BE2C (cell line): ENCODE results near the gene YJEFN3.

Experiments
- DNase-seq: peaks from one replicate; pipeline ENCODE4 v3.0.0-alpha.2; 2020
- H3K27me3 ChIP-seq: fragments of 250-450 bp; sonication (Bioruptor Pico); 2 replicates; pipeline ENCODE4 v1.5.1; 2020; ENCODE audit warnings: mild to moderate bottlenecking
- H3K36me3 ChIP-seq: fragments of 250-450 bp; sonication (Bioruptor Pico); 2 replicates; pipeline ENCODE4 v1.5.1; 2020; ENCODE audit warnings: mild to moderate bottlenecking
- H3K4me1 ChIP-seq: fragments of 250-450 bp; sonication (Bioruptor Pico); 2 replicates; pipeline ENCODE4 v1.5.1; 2020
- H3K4me3 ChIP-seq: 2 replicates; pipeline ENCODE4 v1.5.1; 2011; ENCODE audit warnings: low read depth, low read length
- H3K9me3 ChIP-seq: fragments of 250-450 bp; sonication (Bioruptor Pico); 2 replicates; pipeline ENCODE4 v1.5.1; 2020
- TF ChIP-seq, protein P1 (sequence below): IDR thresholded peaks from 2 replicates; pipeline ENCODE4 v1.5.1; 2012; ENCODE audit warnings: mild to moderate bottlenecking, low read depth, low read length

YJEFN3 gene

GRCh38 chr19:19579533-19580361, 51.0 kb downstream of the YJEFN3 start:
- Histone ChIP-seq H3K36me3 (no peaks in the 10 kb centered on the region), H3K4me3 (no peak overlapping the region), H3K27me3 (no peaks in the 10 kb centered on the region), H3K9me3 (no peaks in the 10 kb centered on the region), H3K4me1 (no peaks in the 10 kb centered on the region)
- TF ChIP-seq, protein P1, sequence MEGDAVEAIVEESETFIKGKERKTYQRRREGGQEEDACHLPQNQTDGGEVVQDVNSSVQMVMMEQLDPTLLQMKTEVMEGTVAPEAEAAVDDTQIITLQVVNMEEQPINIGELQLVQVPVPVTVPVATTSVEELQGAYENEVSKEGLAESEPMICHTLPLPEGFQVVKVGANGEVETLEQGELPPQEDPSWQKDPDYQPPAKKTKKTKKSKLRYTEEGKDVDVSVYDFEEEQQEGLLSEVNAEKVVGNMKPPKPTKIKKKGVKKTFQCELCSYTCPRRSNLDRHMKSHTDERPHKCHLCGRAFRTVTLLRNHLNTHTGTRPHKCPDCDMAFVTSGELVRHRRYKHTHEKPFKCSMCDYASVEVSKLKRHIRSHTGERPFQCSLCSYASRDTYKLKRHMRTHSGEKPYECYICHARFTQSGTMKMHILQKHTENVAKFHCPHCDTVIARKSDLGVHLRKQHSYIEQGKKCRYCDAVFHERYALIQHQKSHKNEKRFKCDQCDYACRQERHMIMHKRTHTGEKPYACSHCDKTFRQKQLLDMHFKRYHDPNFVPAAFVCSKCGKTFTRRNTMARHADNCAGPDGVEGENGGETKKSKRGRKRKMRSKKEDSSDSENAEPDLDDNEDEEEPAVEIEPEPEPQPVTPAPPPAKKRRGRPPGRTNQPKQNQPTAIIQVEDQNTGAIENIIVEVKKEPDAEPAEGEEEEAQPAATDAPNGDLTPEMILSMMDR: no peak
- DNase-seq: no peak

GRCh38 chr19:19580418-19580817, 51.7 kb downstream of the YJEFN3 start:
- TF ChIP-seq, protein P1: no peak
- no peak overlapping the region for H3K4me3 ChIP-seq

DNA sequence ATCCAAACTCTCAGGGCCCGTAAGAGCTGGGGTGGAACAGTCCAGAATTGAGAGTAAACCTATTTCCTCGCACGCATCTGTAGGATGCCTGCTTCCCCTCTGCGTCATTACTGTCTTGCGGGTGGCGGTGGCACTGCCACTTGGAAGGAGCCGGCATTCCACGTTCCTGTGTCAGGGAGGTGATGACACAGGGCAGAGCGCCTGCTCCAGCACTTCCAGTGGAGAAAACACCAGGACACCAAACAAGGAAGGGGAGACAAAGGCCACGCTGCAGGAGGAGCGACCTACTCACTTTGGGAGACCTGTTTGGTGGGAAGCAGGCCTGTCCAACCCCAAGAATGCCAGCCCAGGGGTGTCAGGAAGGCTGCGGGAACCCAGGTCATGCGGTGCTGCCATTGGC, 52.7 kb downstream of the YJEFN3 start:
- TF ChIP-seq, protein P1: no peak
- no peak overlapping the region for H3K4me3 ChIP-seq
- H3K9me3 ChIP-seq: no peaks in the 10 kb centered on the region
- no peak for DNase-seq
- H3K36me3 ChIP-seq: no peaks in the 10 kb centered on the region
- no peaks in the 10 kb centered on the region for H3K27me3 ChIP-seq
- H3K4me1 ChIP-seq: no peaks in the 10 kb centered on the region

More at GRCh38 chr19:19580418-19580817, 51.7 kb downstream of the YJEFN3 start:
- Histone ChIP-seq H3K9me3 (no peaks in the 10 kb centered on the region), H3K36me3 (no peaks in the 10 kb centered on the region), H3K27me3 (no peaks in the 10 kb centered on the region), H3K4me1 (no peaks in the 10 kb centered on the region)
- DNase-seq: no peak

DNA sequence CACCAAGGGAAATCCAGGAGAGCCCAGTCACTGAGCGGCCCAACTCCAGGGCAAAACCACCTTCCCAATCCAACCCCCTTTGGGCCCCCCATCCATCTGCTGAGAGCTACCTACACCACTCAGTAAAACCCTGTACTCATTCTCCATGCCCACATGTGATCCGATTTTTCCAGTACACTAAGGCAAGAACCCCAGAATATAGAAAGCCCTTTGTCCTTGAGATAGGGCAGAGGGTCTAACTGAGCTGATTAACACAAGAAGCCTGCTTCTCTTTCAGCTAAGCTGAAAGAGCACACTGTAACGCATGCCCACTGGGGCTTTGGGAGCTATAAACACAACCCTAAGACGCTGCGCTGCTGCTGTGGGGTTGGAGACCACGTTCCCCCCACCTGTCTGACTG, 53.8 kb downstream of the YJEFN3 start:
- no peaks in the 10 kb centered on the region for H3K27me3 ChIP-seq
- no peaks in the 10 kb centered on the region for H3K36me3 ChIP-seq
- H3K4me1 ChIP-seq: no peaks in the 10 kb centered on the region
- TF ChIP-seq, protein P1: no peak
- H3K9me3 ChIP-seq: no peaks in the 10 kb centered on the region
- no peak for DNase-seq
- H3K4me3 ChIP-seq: no peak overlapping the region

GRCh38 chr19:19584356-19584755, 55.6 kb downstream of the YJEFN3 start:
- Histone ChIP-seq H3K27me3 (no peaks in the 10 kb centered on the region), H3K4me3 (no peak overlapping the region), H3K4me1 (no peaks in the 10 kb centered on the region), H3K9me3 (no peaks in the 10 kb centered on the region), H3K36me3 (no peaks in the 10 kb centered on the region)
- TF ChIP-seq, protein P1: no peak
- DNase-seq: no peak
